HEK293 (cell line): ENCODE results near the gene ZBED6.

ENCODE experiments used
- CTCF ChIA-PET: fragments of 350-600 bp; formaldehyde crosslinking; extraction: SDS; loops from one replicate; lab custom pipeline; 2021; ENCODE audit warnings: antibody characterized with exemption; lab: Yijun Ruan, JAX
- POLR2A ChIA-PET: fragments of 300-600 bp; formaldehyde crosslinking; extraction: SDS; loops from one replicate; lab custom pipeline; 2020; ENCODE audit warnings: antibody characterized with exemption, inconsistent platforms; lab: Yijun Ruan, JAX
- H3K27ac ChIP-seq: fragments of 200-500 bp; sonication (Bioruptor generic); 2 replicates; pipeline ENCODE4 v1.5.1; 2014; ENCODE audit warnings: low read depth, low read length, control low read depth, inconsistent platforms; ENCODE audit errors: extremely low read depth
- H3K36me3 ChIP-seq, 2 experiments: fragments of 200-500 bp in 1 of 2; sonication (Bioruptor generic) in 1 of 2; 1 replicate in 1 of 2; 2 replicates in 1 of 2; pipeline ENCODE4 v1.5.1; 2014 to 2017; ENCODE audit warnings: inconsistent platforms in 2 of 2, low read length in 2 of 2; ENCODE audit not compliant: control insufficient read depth in 2 of 2, insufficient read depth in 1 of 2
- H3K4me1 ChIP-seq: fragments of 200-500 bp; sonication (Bioruptor generic); 2 replicates; pipeline ENCODE4 v1.5.1; 2014; ENCODE audit warnings: mild to moderate bottlenecking, low read length, inconsistent platforms; ENCODE audit not compliant: control insufficient read depth, insufficient read depth
- H3K4me3 ChIP-seq: 2 replicates; pipeline ENCODE4 v1.5.1; 2011; ENCODE audit warnings: low read depth, mild to moderate bottlenecking, control low read depth, low read length, moderate library complexity
- H3K9me3 ChIP-seq: fragments of 200-500 bp; sonication (Bioruptor generic); 2 replicates; pipeline ENCODE4 v1.5.1; 2014; ENCODE audit warnings: low read depth, low read length, inconsistent platforms; ENCODE audit not compliant: control insufficient read depth, insufficient read depth
- SETDB1 ChIP-seq: IDR thresholded peaks from one replicate; pipeline ENCODE4 v1.6.1; 2017; ENCODE audit warnings: mild to moderate bottlenecking, low read length, moderate library complexity, mixed read lengths; ENCODE audit not compliant: insufficient read length
- ZFP37 ChIP-seq: fragments of 450-650 bp; formaldehyde crosslinking; IDR thresholded peaks from 2 replicates; pipeline ENCODE4 v1.5.1; 2016; ENCODE audit warnings: missing biosample characterization, missing genetic modification characterization
- ZNF24 ChIP-seq: fragments of 450-650 bp; formaldehyde crosslinking; IDR thresholded peaks from 2 replicates; pipeline ENCODE4 v1.5.1; 2016; ENCODE audit warnings: missing biosample characterization, missing genetic modification characterization
- ZNF48 ChIP-seq: fragments of 450-650 bp; formaldehyde crosslinking; IDR thresholded peaks from 2 replicates; pipeline ENCODE4 v1.5.1; 2016; ENCODE audit warnings: missing biosample characterization, missing genetic modification characterization
- TF ChIP-seq, protein P1 (sequence below): fragments of 450-650 bp; formaldehyde crosslinking; conservative IDR thresholded peaks from 2 replicates; pipeline ENCODE4 v1.5.1; 2016; ENCODE audit warnings: low read depth, missing biosample characterization, missing genetic modification characterization
- TF ChIP-seq, protein P2 (sequence below): fragments of 450-650 bp; formaldehyde crosslinking; IDR thresholded peaks from 2 replicates; pipeline ENCODE4 v1.5.1; 2016; ENCODE audit warnings: missing biosample characterization, missing genetic modification characterization, borderline replicate concordance

The ZBED6 gene

DNA sequence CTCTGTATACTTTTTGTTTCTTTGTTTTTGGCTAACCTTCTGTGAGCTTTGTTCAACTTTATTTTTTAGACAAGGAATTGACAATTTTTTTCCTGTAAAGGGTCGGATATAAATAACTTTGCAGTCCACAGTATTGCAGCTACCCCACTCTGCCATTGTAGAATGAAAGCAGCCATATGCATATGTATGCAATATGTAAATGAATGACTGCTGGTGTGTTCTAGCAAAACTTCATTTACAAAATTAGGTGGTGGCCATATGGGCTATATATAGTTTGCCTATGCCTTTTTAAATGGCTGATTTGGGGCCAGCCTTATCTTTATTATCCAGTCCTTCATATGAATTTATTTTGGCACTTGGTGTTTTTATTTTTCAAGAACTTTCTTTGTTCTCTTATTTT lies 48.0 kb downstream of the ZBED6 start:
- Histone ChIP-seq H3K4me3 (no peak overlapping the region), H3K4me1 (no peaks in the 10 kb centered on the region), H3K36me3 (peaks cover 67 to 78% of the 10 kb centered on the region in 2 experiments), H3K9me3 (no peaks in the 10 kb centered on the region), H3K27ac (no peak overlapping the region)
- TF ChIP-seq, protein P1, sequence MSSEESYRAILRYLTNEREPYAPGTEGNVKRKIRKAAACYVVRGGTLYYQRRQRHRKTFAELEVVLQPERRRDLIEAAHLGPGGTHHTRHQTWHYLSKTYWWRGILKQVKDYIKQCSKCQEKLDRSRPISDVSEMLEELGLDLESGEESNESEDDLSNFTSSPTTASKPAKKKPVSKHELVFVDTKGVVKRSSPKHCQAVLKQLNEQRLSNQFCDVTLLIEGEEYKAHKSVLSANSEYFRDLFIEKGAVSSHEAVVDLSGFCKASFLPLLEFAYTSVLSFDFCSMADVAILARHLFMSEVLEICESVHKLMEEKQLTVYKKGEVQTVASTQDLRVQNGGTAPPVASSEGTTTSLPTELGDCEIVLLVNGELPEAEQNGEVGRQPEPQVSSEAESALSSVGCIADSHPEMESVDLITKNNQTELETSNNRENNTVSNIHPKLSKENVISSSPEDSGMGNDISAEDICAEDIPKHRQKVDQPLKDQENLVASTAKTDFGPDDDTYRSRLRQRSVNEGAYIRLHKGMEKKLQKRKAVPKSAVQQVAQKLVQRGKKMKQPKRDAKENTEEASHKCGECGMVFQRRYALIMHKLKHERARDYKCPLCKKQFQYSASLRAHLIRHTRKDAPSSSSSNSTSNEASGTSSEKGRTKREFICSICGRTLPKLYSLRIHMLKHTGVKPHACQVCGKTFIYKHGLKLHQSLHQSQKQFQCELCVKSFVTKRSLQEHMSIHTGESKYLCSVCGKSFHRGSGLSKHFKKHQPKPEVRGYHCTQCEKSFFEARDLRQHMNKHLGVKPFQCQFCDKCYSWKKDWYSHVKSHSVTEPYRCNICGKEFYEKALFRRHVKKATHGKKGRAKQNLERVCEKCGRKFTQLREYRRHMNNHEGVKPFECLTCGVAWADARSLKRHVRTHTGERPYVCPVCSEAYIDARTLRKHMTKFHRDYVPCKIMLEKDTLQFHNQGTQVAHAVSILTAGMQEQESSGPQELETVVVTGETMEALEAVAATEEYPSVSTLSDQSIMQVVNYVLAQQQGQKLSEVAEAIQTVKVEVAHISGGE, result no peak
- TF ChIP-seq ZNF48 (tag by site-specific recombination) (no peak), ZFP37 (tag by site-specific recombination) (no peak), ZNF24 (no peak), SETDB1 (no peak)
- TF ChIP-seq, protein P2, sequence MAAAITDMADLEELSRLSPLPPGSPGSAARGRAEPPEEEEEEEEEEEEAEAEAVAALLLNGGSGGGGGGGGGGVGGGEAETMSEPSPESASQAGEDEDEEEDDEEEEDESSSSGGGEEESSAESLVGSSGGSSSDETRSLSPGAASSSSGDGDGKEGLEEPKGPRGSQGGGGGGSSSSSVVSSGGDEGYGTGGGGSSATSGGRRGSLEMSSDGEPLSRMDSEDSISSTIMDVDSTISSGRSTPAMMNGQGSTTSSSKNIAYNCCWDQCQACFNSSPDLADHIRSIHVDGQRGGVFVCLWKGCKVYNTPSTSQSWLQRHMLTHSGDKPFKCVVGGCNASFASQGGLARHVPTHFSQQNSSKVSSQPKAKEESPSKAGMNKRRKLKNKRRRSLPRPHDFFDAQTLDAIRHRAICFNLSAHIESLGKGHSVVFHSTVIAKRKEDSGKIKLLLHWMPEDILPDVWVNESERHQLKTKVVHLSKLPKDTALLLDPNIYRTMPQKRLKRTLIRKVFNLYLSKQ (tag by site-specific recombination), result no peak
- ChIA-PET POLR2A (no interaction called here), CTCF (no interaction called here)
